Loucy (cell line): ENCODE data around the gene SMPX.

Experiments used
- CTCF ChIP-seq: fragments of 200-600 bp; sonication (generic); conservative IDR thresholded peaks from 2 replicates; pipeline ENCODE4 v1.5.1; 2014; ENCODE audit warnings: mild to moderate bottlenecking, antibody characterized with exemption, low read length
- EZH2phosphoT487 ChIP-seq: fragments of 200-600 bp; IDR thresholded peaks from 2 replicates; pipeline ENCODE4 v1.6.1; 2018; ENCODE audit warnings: antibody characterized with exemption, mild to moderate bottlenecking, moderate library complexity, borderline replicate concordance

- TF ChIP-seq CTCF (no peak), EZH2phosphoT487 (no peak)
Observed at GRCh38 chrX:21733705-21734104, 24.2 kb downstream of the SMPX start.
